ENCODE data around the gene RHOF. TPM values are rescaled to one million over a fixed set of nuclear protein-coding genes. Genes with fewer than 3 reads are reported as not detected.

RHOF gene
- total and polyA plus RNA-seq, 2 donors (not counting 1 experiment from before 2014, with no cell fraction given) = 90.3 to 129 TPM

GRCh38 chr12:121793838-121794533, 498 bp upstream of the RHOF start:
- H3K79me2 ChIP-seq (ENCODE audit: control insufficient read depth, insufficient read depth, low read length) = peaks cover 66% of the 10 kb centered on the region
- H3K27me3 ChIP-seq (replicated peaks in 1 of 4; ENCODE audit: control extremely low read depth in 1 of 4, control insufficient read depth in 3 of 4, insufficient read depth in 4 of 4, low read length in 3 of 4) = no peaks in the 10 kb centered on the region
- H3K9ac ChIP-seq (ENCODE audit: low read length) = peak overlapping the region; percentile 95
- H3K36me3 ChIP-seq (replicated peaks in 1 of 2; ENCODE audit: control extremely low read depth in 1 of 2, control insufficient read depth in 1 of 2, extremely low read depth in 1 of 2, insufficient read depth in 2 of 2, low read length in 1 of 2) = peaks cover 3 to 26% of the 10 kb centered on the region in 2 experiments
- peak overlapping the region; percentile 59 to 100 for H3K27ac ChIP-seq (ENCODE audit: low read length in 2 of 2)
- POLR2A ChIA-PET = interaction anchor here (0.7 to 8.5 kb wide), 13 partner anchors 10 to 122 kb away, joined by 3 to 267 read pairs (median 4); partner anchors contain the start of genes PSMD9, SETD1B and TMEM120B
- CTCF ChIA-PET = interaction anchor here (0.7 to 33.5 kb wide), 56 partner anchors 6 to 587 kb away, joined by 3 to 1947 read pairs (median 4); partner anchors contain the start of genes CFAP251, ORAI1, PSMD9 and RHOF
- peak; percentile 97 for DNase-seq
- H3K4me2 ChIP-seq (replicated peaks; ENCODE audit: low read depth, low read length, poor library complexity, severe bottlenecking) = peak overlapping the region; percentile 99
- peak overlapping the region; percentile 75 for H2AFZ ChIP-seq (ENCODE audit: insufficient read depth, low read depth, low read length, poor library complexity, severe bottlenecking)
- H3K4me3 Mint-ChIP-seq = peak overlapping the region; percentile 88
- WGBS (ENCODE audit: insufficient coverage) = under 1% methylated on average over 58 of the region's 59 CpGs
- H3K27ac Mint-ChIP-seq = peak overlapping the region; percentile 90
- peak overlapping the region; percentile 30 to 97 (median 92) for H3K4me3 ChIP-seq (ENCODE audit: control extremely low read depth in 1 of 5, extremely low read depth in 1 of 5, insufficient read depth in 1 of 5, low read depth in 2 of 5, low read length in 4 of 5)
- no peaks in the 10 kb centered on the region for H3K27me3 Mint-ChIP-seq
- peak; percentile 53 for ATAC-seq (ENCODE audit: low read depth)
- H3K4me1 Mint-ChIP-seq = peaks cover 65% of the 10 kb centered on the region
- intact Hi-C loops (cut with micrococcal nuclease) = loop anchor here (1.0 to 10.0 kb wide), 11 partner anchors 9 to 327 kb away; partner anchors contain the start of genes BCL7A, ORAI1 and TMEM120B
- no peaks in the 10 kb centered on the region for H3K9me3 ChIP-seq (ENCODE audit: control extremely low read depth in 1 of 3, control insufficient read depth in 2 of 3, insufficient read depth in 1 of 3, low read length in 2 of 3)
- H4K20me1 ChIP-seq (ENCODE audit: control insufficient read depth, insufficient read depth, low read length, poor library complexity, severe bottlenecking) = peaks cover 37% of the 10 kb centered on the region
- peaks cover 50 to 72% of the 10 kb centered on the region in 2 donors for H3K4me1 ChIP-seq (ENCODE audit: control insufficient read depth in 2 of 2, insufficient read depth in 2 of 2, low read length in 2 of 2)
- TF ChIP-seq EZH2 (IDR thresholded peaks at IDR 0.05; ENCODE audit: borderline replicate concordance, insufficient read depth, low read depth, low read length, poor library complexity, severe bottlenecking) = no peak
- TF ChIP-seq CTCF (IDR thresholded peaks at IDR 0.05) = peak; percentile 95
- no peaks in the 10 kb centered on the region for H3K9me3 Mint-ChIP-seq (ENCODE audit: insufficient read depth)
